Measurements from ENCODE around the gene PEMT.

- no peak for TF ChIP-seq YY1 (IDR thresholded peaks at IDR 0.05; ENCODE audit: insufficient read depth, insufficient read length)
- TF ChIP-seq ZNF274 (IDR thresholded peaks at IDR 0.05; ENCODE audit: low read depth, low read length): no peak
- TF ChIP-seq SUZ12 (IDR thresholded peaks at IDR 0.05; ENCODE audit: extremely low read depth, insufficient read depth, insufficient read length): no peak
These were observed 78.6 kb downstream of the PEMT start for GRCh38 chr17:17512866-17513265.
